K562 (cell line): ENCODE data around the gene MRPL44.

ENCODE experiments used
- CTCF ChIP-seq, 3 experiments: IDR thresholded peaks in 2 of 3; conservative IDR thresholded peaks in 1 of 3; 2 replicates each; pipeline ENCODE4 v1.5.1; 2011 to 2012; ENCODE audit warnings: low read length in 3 of 3, mild to moderate bottlenecking in 3 of 3, control low read depth in 2 of 3, improper control_type of control experiment in 1 of 3, inconsistent platforms in 1 of 3, low read depth in 1 of 3, mixed read lengths in 1 of 3, moderate library complexity in 1 of 3; ENCODE audit not compliant: insufficient read depth in 2 of 3
- FOXA1 ChIP-seq: fragments of 450-650 bp; IDR thresholded peaks from 2 replicates; pipeline ENCODE4 v1.6.1; 2016; ENCODE audit warnings: mild to moderate bottlenecking, borderline replicate concordance
- SETDB1 ChIP-seq: IDR thresholded peaks from one replicate; pipeline ENCODE4 v1.6.1; 2012; ENCODE audit warnings: low read length, control low read depth, inconsistent platforms
- TRIM24 ChIP-seq, 2 experiments: fragments of 450-650 bp; IDR thresholded peaks; 2 replicates each; pipeline ENCODE4 v1.6.1; 2016

DNA sequence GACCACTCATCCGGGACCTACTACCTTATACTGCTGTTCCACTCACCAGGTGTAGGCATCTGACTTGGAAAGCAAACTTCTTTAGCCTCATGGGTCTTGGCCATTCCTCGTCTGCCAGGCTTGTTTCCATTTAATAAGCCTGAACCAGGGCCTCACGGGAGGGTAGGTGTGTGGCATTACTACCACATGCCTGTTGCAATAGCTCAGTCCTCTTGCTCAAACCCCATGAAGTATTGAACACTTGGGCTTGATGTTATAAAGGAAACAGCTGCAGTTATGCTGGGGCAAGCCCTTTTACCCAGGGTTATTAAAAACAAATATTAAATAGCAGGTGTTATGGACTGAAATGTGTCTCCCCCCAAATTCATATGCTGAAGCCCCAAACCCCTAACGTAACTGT lies 21.2 kb downstream of the MRPL44 start:
- TF ChIP-seq TRIM24 (IDR thresholded peaks at IDR 0.05) (no peak), FOXA1 (no peak), CTCF (IDR thresholded peaks at IDR 0.05 in 2 of 3, conservative IDR thresholded peaks at IDR 0.05 in 1 of 3; ENCODE audit: insufficient read depth in 2 of 3, low read depth in 1 of 3, low read length in 3 of 3) (no peak), SETDB1 (no peak)
